GM23338 (cell line): Measurements from ENCODE around the gene USP31. TPM values are rescaled to one million over a fixed set of nuclear protein-coding genes. Genes with fewer than 3 reads are reported as not detected.

Experiments
- ATAC-seq: fragments of 200-7000 bp; cut with Tn5 transposase; 3 replicates; pipeline ENCODE4 v1.9.1; 2020
- DNase-seq: peaks from one replicate; pipeline ENCODE4 v3.0.0-alpha.2; 2015; ENCODE audit warnings: low spot score
- H2AFZ ChIP-seq: fragments of 200-600 bp; sonication (generic); 2 replicates; pipeline ENCODE4 v1.8.0; 2016; ENCODE audit warnings: antibody characterized with exemption, mild to moderate bottlenecking, moderate library complexity
- H3F3A ChIP-seq: fragments of 200-600 bp; sonication (generic); replicated peaks from 2 replicates; pipeline ENCODE4 v1.8.0; 2017; ENCODE audit warnings: antibody characterized with exemption, mixed run types, low read depth
- H3K27ac ChIP-seq: fragments of 200-600 bp; sonication (generic); 2 replicates; pipeline ENCODE4 v1.6.1; 2016; ENCODE audit warnings: low read depth
- H3K27me3 ChIP-seq: fragments of 200-600 bp; sonication (generic); 2 replicates; pipeline ENCODE4 v1.8.0; 2016; ENCODE audit warnings: mild to moderate bottlenecking, mixed run types, moderate library complexity; ENCODE audit not compliant: insufficient read depth
- H3K36me3 ChIP-seq: fragments of 200-600 bp; sonication (generic); 2 replicates; pipeline ENCODE4 v1.8.0; 2016; ENCODE audit warnings: mild to moderate bottlenecking; ENCODE audit not compliant: insufficient read depth
- H3K4me1 ChIP-seq: fragments of 200-600 bp; sonication (generic); 2 replicates; pipeline ENCODE4 v1.8.0; 2016; ENCODE audit warnings: mild to moderate bottlenecking, moderate library complexity; ENCODE audit not compliant: insufficient read depth
- H3K4me2 ChIP-seq: fragments of 200-600 bp; sonication (generic); 2 replicates; pipeline ENCODE4 v1.7.1; 2017; ENCODE audit warnings: mixed run types
- H3K4me3 ChIP-seq: fragments of 200-600 bp; sonication (generic); 2 replicates; pipeline ENCODE4 v1.6.1; 2016; ENCODE audit warnings: mixed run types
- H3K79me2 ChIP-seq: fragments of 200-600 bp; sonication (generic); replicated peaks from 2 replicates; pipeline ENCODE4 v1.8.0; 2017; ENCODE audit warnings: mild to moderate bottlenecking; ENCODE audit not compliant: insufficient read depth
- H3K9me2 ChIP-seq: fragments of 200-600 bp; sonication (generic); 2 replicates; pipeline ENCODE4 v1.8.0; 2017; ENCODE audit not compliant: insufficient read depth
- H4K20me1 ChIP-seq: fragments of 200-600 bp; sonication (generic); replicated peaks from 2 replicates; pipeline ENCODE4 v1.8.0; 2017; ENCODE audit warnings: mild to moderate bottlenecking; ENCODE audit not compliant: insufficient read depth
- H3K27ac Mint-ChIP-seq: 2 replicates; pipeline ENCODE4 v1.8.0; 2020; ENCODE audit warnings: inconsistent platforms, mild to moderate bottlenecking, moderate library complexity, mixed read lengths
- H3K27me3 Mint-ChIP-seq: 3 replicates; pipeline ENCODE4 v1.8.0; 2022; ENCODE audit warnings: low read depth, mild to moderate bottlenecking, moderate library complexity, mixed read lengths, inconsistent platforms; ENCODE audit not compliant: insufficient read depth, poor library complexity
- H3K36me3 Mint-ChIP-seq: 3 replicates; pipeline ENCODE4 v1.8.0; 2021; ENCODE audit warnings: low read depth, mild to moderate bottlenecking, inconsistent platforms, moderate library complexity, mixed read lengths
- H3K4me1 Mint-ChIP-seq: 3 replicates; pipeline ENCODE4 v1.8.0; 2020; ENCODE audit warnings: mild to moderate bottlenecking, inconsistent platforms, mixed read lengths
- H3K4me3 Mint-ChIP-seq: 3 replicates; pipeline ENCODE4 v1.8.0; 2021; ENCODE audit warnings: moderate library complexity, mild to moderate bottlenecking, inconsistent platforms, mixed read lengths
- H3K9me3 Mint-ChIP-seq: 3 replicates; pipeline ENCODE4 v1.8.0; 2020; ENCODE audit warnings: moderate library complexity, mild to moderate bottlenecking, inconsistent platforms, mixed read lengths
- CREB1 ChIP-seq: fragments of 250-450 bp; sonication (Bioruptor Pico); IDR thresholded peaks from 2 replicates; pipeline ENCODE4 v1.5.0; 2020; ENCODE audit warnings: low read depth, mild to moderate bottlenecking, moderate library complexity
- CTCF ChIP-seq, 2 experiments: fragments of 200-600 bp in 1 of 2; sonication (generic) in 1 of 2; conservative IDR thresholded peaks; 2 replicates each; pipeline versions ENCODE4 v1.5.1 to v1.6.1; 2016 to 2017; ENCODE audit warnings: antibody characterized with exemption in 2 of 2, low read depth in 2 of 2, mild to moderate bottlenecking in 2 of 2, moderate library complexity in 1 of 2
- EZH2 ChIP-seq: fragments of 200-600 bp; sonication (generic); IDR thresholded peaks from one replicate; pipeline ENCODE4 v1.8.0; 2017; ENCODE audit warnings: antibody characterized with exemption, mild to moderate bottlenecking, low read depth; ENCODE audit not compliant: unreplicated experiment
- POLR2AphosphoS5 ChIP-seq: IDR thresholded peaks from 2 replicates; pipeline ENCODE4 v1.6.1; 2016; ENCODE audit warnings: antibody characterized with exemption, low read depth
- STAT1 ChIP-seq: IDR thresholded peaks from one replicate; pipeline ENCODE4 v1.6.1; 2016; ENCODE audit warnings: antibody characterized with exemption; ENCODE audit not compliant: unreplicated experiment
- polyA plus RNA-seq: library from polyadenylated mRNA; unstranded; fragments of >200 nt; fragmentation: Nextera tagmentation; extraction: Ambion mirVana; gene quantifications from 2 replicates; pipeline ENCODE4 v1.2.1, GENCODE V29; 2016
- total RNA-seq: library from RNA; depleted of rRNA; stranded (reverse); fragments of >200 nt; shearing (Covaris generic); gene quantifications from 2 replicates; pipeline ENCODE4 v1.2.3, GENCODE V29; 2014
- TF ChIP-seq, protein P1 (sequence below): IDR thresholded peaks from one replicate; pipeline ENCODE4 v1.6.1; 2018; ENCODE audit warnings: antibody characterized with exemption; ENCODE audit not compliant: unreplicated experiment

The USP31 gene
- total and polyA plus RNA-seq, 2 experiments from 2014 or later: 4.3 to 17.9 TPM

- peaks cover 28% of the 10 kb centered on the region for H3K27me3 Mint-ChIP-seq
- Histone ChIP-seq H3F3A (no peaks in the 10 kb centered on the region), H3K4me3 (peak overlapping the region; percentile 85)
Observed at GRCh38 chr16:23182206-23182678, 33.0 kb upstream of the USP31 start.

More at GRCh38 chr16:23182206-23182678, 33.0 kb upstream of the USP31 start:
- Mint-ChIP-seq H3K36me3 (no peaks in the 10 kb centered on the region; the same call in 2 of the 3 replicates), H3K9me3 (no peaks in the 10 kb centered on the region; the same call in 2 of the 3 replicates), H3K4me3 (peak overlapping the region; percentile 78), H3K27ac (no peak overlapping the region), H3K4me1 (peaks cover 9% of the 10 kb centered on the region)
- no peaks in the 10 kb centered on the region; the same call in 1 of the 2 replicates for H4K20me1 ChIP-seq
- H3K36me3 ChIP-seq: no peaks in the 10 kb centered on the region
- no peaks in the 10 kb centered on the region for H3K9me2 ChIP-seq
- H3K4me1 ChIP-seq: peaks cover 22% of the 10 kb centered on the region; the same call in 1 of the 2 replicates
- H3K79me2 ChIP-seq: no peaks in the 10 kb centered on the region
- TF ChIP-seq POLR2AphosphoS5 (no peak), CTCF (conservative IDR thresholded peaks at IDR 0.05; ENCODE audit: low read depth in 2 of 2) (peak; percentile 73 to 96), EZH2 (no peak), CREB1 (0 out of 2 replicates have a peak, but pooled peaks have one; percentile 16), STAT1 (no peak)
- TF ChIP-seq, protein P1, sequence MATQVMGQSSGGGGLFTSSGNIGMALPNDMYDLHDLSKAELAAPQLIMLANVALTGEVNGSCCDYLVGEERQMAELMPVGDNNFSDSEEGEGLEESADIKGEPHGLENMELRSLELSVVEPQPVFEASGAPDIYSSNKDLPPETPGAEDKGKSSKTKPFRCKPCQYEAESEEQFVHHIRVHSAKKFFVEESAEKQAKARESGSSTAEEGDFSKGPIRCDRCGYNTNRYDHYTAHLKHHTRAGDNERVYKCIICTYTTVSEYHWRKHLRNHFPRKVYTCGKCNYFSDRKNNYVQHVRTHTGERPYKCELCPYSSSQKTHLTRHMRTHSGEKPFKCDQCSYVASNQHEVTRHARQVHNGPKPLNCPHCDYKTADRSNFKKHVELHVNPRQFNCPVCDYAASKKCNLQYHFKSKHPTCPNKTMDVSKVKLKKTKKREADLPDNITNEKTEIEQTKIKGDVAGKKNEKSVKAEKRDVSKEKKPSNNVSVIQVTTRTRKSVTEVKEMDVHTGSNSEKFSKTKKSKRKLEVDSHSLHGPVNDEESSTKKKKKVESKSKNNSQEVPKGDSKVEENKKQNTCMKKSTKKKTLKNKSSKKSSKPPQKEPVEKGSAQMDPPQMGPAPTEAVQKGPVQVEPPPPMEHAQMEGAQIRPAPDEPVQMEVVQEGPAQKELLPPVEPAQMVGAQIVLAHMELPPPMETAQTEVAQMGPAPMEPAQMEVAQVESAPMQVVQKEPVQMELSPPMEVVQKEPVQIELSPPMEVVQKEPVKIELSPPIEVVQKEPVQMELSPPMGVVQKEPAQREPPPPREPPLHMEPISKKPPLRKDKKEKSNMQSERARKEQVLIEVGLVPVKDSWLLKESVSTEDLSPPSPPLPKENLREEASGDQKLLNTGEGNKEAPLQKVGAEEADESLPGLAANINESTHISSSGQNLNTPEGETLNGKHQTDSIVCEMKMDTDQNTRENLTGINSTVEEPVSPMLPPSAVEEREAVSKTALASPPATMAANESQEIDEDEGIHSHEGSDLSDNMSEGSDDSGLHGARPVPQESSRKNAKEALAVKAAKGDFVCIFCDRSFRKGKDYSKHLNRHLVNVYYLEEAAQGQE: no peak
- H3K27me3 ChIP-seq: peaks cover 38% of the 10 kb centered on the region
- no peak overlapping the region for H3K27ac ChIP-seq
- DNase-seq (peak; percentile 94), ATAC-seq (peak; percentile 91)
- H3K4me2 ChIP-seq: peak overlapping the region; percentile 79
- peak overlapping the region; percentile 97; the same call in 1 of the 2 replicates for H2AFZ ChIP-seq
